BJ (cell line): ENCODE measurements around the gene MTHFSD. TPM values are rescaled to one million over a fixed set of nuclear protein-coding genes. Genes with fewer than 3 reads are reported as not detected.

Experiments used
- CTCF ChIA-PET: fragments of 350-600 bp; formaldehyde crosslinking; extraction: SDS; loops from one replicate; lab custom pipeline; 2021; ENCODE audit warnings: antibody characterized with exemption, inconsistent platforms; lab: Yijun Ruan, JAX
- POLR2A ChIA-PET: fragments of 300-600 bp; sonication (Branson Sonifier 250); formaldehyde crosslinking; extraction: SDS; loops from one replicate; lab custom pipeline; 2021; ENCODE audit warnings: antibody characterized with exemption; lab: Charles Lee
- DNase-seq: peaks from one replicate; pipeline ENCODE4 v3.0.0-alpha.2; 2011; ENCODE audit warnings: low read depth
- H3K27me3 ChIP-seq: 2 replicates; pipeline ENCODE4 v1.6.0; 2011; ENCODE audit warnings: low read length; ENCODE audit not compliant: control insufficient read depth, insufficient read depth
- H3K36me3 ChIP-seq: 2 replicates; pipeline ENCODE4 v1.5.1; 2011; ENCODE audit warnings: low read length; ENCODE audit not compliant: control insufficient read depth, insufficient read depth
- H3K4me3 ChIP-seq: 2 replicates; pipeline ENCODE4 v1.5.1; 2011; ENCODE audit warnings: low read depth, mild to moderate bottlenecking, control low read depth, low read length
- polyA plus RNA-seq: library from polyadenylated mRNA; depleted of rRNA; stranded (reverse); fragments of >200 nt; gene quantifications from 2 replicates; pipeline ENCODE4 v1.2.3, GENCODE V29; 2011
- TF ChIP-seq, protein P1 (sequence below): IDR thresholded peaks from 2 replicates; pipeline ENCODE4 v1.5.1; 2011; ENCODE audit warnings: low read depth, mild to moderate bottlenecking, control low read depth, inconsistent platforms, low read length, moderate library complexity; ENCODE audit not compliant: insufficient read depth

The MTHFSD gene
- polyA plus RNA-seq, 1 experiment, result 17.2 TPM

DNA sequence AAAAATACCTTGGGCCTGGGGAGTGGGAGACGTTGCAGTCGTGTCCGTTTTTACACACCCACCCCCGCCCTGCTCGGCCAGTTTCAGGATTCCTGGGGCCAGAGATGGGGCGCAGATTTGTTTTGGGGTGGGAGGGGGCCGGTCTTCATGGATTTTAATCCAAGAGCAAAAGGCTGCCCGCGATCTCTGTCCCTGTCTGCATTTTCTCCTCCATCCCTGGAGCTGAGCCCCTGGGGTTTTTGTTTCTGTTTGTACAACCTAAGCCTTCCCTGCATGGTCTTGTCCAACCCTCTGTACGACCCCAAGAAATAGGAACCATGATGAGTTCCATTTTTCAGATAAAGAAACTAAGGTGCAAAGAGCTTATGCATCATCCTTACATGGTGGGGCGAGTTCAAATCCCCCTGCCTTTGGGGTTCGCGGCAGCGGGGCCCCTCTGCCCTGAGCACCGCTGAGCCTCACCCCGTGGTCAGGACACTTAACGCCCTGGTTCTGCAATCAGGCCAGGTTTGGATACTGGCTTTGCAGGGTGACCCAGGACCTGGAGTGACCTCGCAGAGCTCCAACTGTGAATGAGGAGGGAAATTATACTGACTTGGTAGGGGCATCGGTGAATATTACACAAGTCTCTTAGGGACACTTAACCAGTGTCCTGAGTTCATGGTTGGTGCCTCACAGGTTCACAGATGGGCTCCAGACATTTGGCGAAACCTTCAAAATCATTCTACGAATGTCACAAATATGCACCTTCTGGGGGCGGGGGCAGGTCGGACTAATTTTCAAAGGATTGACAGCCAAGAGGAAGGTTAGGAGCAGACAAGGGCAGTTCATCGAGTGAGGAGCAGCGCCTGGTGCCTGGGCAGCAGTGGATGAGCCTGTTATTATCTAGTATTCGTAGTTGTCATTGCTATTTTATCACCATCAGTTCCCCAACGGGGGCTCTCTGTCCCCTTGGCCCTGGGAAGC is 48.9 kb downstream of the MTHFSD start:
- peak overlapping the region; percentile 17 for H3K4me3 ChIP-seq

DNA sequence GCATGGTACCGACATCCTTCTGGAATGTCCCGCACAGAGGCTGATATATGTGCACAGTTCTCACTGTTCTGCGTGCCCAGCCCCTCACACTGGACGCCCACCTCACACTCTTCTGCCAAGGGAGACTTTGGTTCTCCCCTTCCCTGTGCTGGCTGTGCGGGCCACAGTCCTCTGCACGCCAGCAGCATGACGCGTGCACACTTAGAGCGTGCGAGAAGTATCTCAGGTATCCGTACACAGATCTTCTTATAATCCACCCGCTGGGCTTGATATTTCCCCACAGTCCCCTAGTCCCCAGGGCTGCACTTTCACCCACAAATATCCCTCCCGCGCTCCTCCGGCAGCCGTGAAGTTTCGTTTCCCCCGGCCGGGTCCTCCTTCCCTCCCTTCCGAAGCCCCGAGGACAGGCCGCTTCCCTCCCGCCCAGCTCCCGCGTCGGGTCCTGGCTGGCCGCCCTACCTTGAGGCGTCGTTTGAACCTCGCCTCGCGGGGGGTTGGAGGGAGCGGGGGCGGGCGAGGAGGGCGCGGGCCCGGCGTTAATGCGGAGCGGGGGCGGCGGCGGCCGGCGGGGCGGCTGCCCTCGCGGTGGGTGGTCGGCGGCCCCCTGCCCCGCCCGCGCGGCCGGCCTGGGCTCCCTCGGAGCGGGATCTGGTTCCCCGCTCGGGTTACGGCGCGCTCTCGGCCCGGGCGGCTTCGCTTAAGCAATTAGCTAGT is 49.7 kb downstream of the MTHFSD start:
- H3K36me3 ChIP-seq, result no peaks in the 10 kb centered on the region; the same call in 1 of the 2 replicates
- H3K27me3 ChIP-seq, result peaks cover 25% of the 10 kb centered on the region
- TF ChIP-seq, protein P1, sequence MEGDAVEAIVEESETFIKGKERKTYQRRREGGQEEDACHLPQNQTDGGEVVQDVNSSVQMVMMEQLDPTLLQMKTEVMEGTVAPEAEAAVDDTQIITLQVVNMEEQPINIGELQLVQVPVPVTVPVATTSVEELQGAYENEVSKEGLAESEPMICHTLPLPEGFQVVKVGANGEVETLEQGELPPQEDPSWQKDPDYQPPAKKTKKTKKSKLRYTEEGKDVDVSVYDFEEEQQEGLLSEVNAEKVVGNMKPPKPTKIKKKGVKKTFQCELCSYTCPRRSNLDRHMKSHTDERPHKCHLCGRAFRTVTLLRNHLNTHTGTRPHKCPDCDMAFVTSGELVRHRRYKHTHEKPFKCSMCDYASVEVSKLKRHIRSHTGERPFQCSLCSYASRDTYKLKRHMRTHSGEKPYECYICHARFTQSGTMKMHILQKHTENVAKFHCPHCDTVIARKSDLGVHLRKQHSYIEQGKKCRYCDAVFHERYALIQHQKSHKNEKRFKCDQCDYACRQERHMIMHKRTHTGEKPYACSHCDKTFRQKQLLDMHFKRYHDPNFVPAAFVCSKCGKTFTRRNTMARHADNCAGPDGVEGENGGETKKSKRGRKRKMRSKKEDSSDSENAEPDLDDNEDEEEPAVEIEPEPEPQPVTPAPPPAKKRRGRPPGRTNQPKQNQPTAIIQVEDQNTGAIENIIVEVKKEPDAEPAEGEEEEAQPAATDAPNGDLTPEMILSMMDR, result no peak
- ChIA-PET POLR2A (no interaction called here), CTCF (no interaction called here)
- no peak for DNase-seq
- H3K4me3 ChIP-seq, result peak overlapping the region; percentile 31

More for the DNA sequence above, 48.9 kb downstream of the MTHFSD start:
- DNase-seq, result no peak
- TF ChIP-seq, protein P1, result no peak
- Histone ChIP-seq H3K36me3 (no peaks in the 10 kb centered on the region; the same call in none of the 2 replicates), H3K27me3 (peaks cover 20% of the 10 kb centered on the region)
- CTCF ChIA-PET, result no interaction called here
- POLR2A ChIA-PET, result no interaction called here

DNA sequence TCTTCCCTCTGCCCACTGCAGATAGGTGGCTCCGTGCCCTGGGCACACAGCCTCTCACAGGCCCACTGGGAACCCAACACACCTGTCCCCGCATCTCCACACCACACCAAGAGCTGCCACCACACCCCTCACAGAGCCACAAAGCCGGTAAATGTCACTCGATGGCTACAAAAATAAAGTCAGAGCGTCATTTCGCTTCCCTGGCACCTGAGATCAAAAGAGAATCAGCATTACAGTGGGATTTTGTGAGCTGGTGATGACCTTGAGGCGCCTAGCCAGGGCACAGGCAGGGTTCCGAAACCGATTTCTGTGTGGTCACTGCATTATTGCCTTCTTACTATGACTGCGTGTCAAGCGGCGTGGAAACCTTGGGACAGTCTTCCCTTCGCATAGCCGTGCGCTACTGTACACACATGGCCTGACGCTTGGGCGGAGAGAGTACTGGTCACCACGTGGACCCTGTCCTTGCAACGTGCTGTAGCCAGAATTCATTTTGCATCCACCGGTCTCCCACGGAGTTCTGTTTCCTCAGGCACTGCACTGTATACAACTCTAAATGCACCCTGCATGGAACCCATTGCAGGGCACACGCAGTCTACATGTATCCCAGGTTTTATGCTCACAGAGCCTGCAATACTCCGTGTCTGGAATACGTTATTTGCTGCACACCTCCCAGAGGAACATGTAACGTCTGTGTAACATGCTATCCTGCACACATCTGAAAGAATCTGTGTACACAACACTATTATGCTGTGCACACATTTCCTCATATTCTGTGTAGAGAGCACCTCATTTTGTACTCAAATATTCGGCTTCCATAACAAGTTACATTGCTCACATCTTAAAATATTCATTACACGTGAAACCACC is 50.5 kb downstream of the MTHFSD start:
- H3K4me3 ChIP-seq, result no peak overlapping the region
- H3K36me3 ChIP-seq, result no peaks in the 10 kb centered on the region; the same call in 1 of the 2 replicates
- no peak for DNase-seq
- ChIA-PET CTCF (interaction anchor here (1.3 kb wide), 1 partner anchor 164 kb away, joined by 4 read pairs; no protein-coding TSS in a partner anchor), POLR2A (no interaction called here)
- TF ChIP-seq, protein P1, result no peak
- peaks cover 29% of the 10 kb centered on the region for H3K27me3 ChIP-seq

DNA sequence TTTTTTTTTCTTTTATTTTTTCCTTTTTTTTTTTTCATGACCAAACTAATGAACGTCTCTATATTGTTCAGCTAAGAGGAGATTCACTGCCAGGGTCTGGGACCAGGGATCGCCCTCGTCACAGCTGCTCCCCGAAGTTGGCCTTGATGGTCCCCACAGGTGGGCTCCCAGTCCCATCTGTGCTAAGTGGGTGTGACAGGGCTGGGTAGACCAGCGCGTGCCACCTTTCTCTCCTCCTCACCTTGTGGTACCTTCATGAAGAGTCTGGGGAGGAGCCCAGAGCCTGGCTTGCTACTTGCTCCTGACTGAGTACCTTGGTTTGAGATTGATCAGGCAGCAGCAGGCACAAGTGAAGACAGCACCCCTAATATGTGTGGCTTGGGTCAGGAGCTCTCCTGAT is 51.2 kb downstream of the MTHFSD start:
- no peak for DNase-seq
- ChIA-PET POLR2A (no interaction called here), CTCF (interaction anchor here (1.3 kb wide), 1 partner anchor 164 kb away, joined by 4 read pairs; no protein-coding TSS in a partner anchor)
- peaks cover 29% of the 10 kb centered on the region for H3K27me3 ChIP-seq
- H3K4me3 ChIP-seq, result no peak overlapping the region
- TF ChIP-seq, protein P1, result no peak
- no peaks in the 10 kb centered on the region; the same call in 1 of the 2 replicates for H3K36me3 ChIP-seq
